H9 (cell line): ENCODE data around the gene RPL26. TPM values are rescaled to one million over a fixed set of nuclear protein-coding genes. Genes with fewer than 3 reads are reported as not detected.

ENCODE experiments used
- DNase-seq: peaks from one replicate; pipeline ENCODE4 v3.0.0-alpha.2; 2017
- H2AFZ ChIP-seq: one replicate; pipeline ENCODE4 v1.6.1; 2013; ENCODE audit warnings: mild to moderate bottlenecking, low read length, control low read depth, moderate library complexity
- H2AK5ac ChIP-seq: 2 replicates; pipeline ENCODE4 v1.6.1; 2013; ENCODE audit warnings: low read length, control low read depth, mixed read lengths; ENCODE audit not compliant: insufficient read length
- H2BK120ac ChIP-seq: one replicate; pipeline ENCODE4 v1.6.1; 2013; ENCODE audit warnings: low read depth, mild to moderate bottlenecking, low read length, control low read depth, inconsistent platforms; ENCODE audit not compliant: poor library complexity, severe bottlenecking
- H2BK12ac ChIP-seq: 2 replicates; pipeline ENCODE4 v1.6.1; 2013; ENCODE audit warnings: low read length, control low read depth, mixed read lengths, low read depth; ENCODE audit not compliant: insufficient read length
- H2BK15ac ChIP-seq: 2 replicates; pipeline ENCODE4 v1.6.1; 2013; ENCODE audit warnings: low read depth, low read length, control low read depth
- H2BK20ac ChIP-seq: one replicate; pipeline ENCODE4 v1.6.1; 2013; ENCODE audit warnings: low read depth, mild to moderate bottlenecking, low read length, control low read depth, inconsistent platforms; ENCODE audit not compliant: poor library complexity, severe bottlenecking
- H2BK5ac ChIP-seq: 2 replicates; pipeline ENCODE4 v1.6.1; 2013; ENCODE audit warnings: low read length, control low read depth, mixed read lengths; ENCODE audit not compliant: insufficient read length
- H3K14ac ChIP-seq: 2 replicates; pipeline ENCODE4 v1.6.1; 2013; ENCODE audit warnings: low read length, control low read depth; ENCODE audit not compliant: insufficient read depth
- H3K18ac ChIP-seq: 2 replicates; pipeline ENCODE4 v1.6.1; 2013; ENCODE audit warnings: low read depth, mild to moderate bottlenecking, mixed read lengths, low read length, control low read depth; ENCODE audit not compliant: insufficient read length
- H3K23ac ChIP-seq: 2 replicates; pipeline ENCODE4 v1.6.1; 2013; ENCODE audit warnings: low read length, control low read depth, mixed read lengths, low read depth; ENCODE audit not compliant: insufficient read length
- H3K23me2 ChIP-seq: 2 replicates; pipeline ENCODE4 v1.6.1; 2013; ENCODE audit warnings: low read depth, mild to moderate bottlenecking, mixed read lengths, low read length, control low read depth; ENCODE audit not compliant: insufficient read length, poor library complexity, severe bottlenecking
- H3K27ac ChIP-seq: 2 replicates; pipeline ENCODE4 v1.5.1; 2013; ENCODE audit warnings: low read length, control low read depth, mixed read lengths, low read depth; ENCODE audit not compliant: insufficient read length
- H3K27me3 ChIP-seq: 2 replicates; pipeline ENCODE4 v1.6.1; 2013; ENCODE audit warnings: low read length, control low read depth, inconsistent platforms; ENCODE audit not compliant: insufficient read depth
- H3K4ac ChIP-seq: 2 replicates; pipeline ENCODE4 v1.6.1; 2013; ENCODE audit warnings: low read depth, mild to moderate bottlenecking, control low read depth, inconsistent platforms, low read length, moderate library complexity
- H3K4me1 ChIP-seq: 2 replicates; pipeline ENCODE4 v1.6.1; 2013; ENCODE audit warnings: low read length, control low read depth, inconsistent platforms; ENCODE audit not compliant: insufficient read depth
- H3K4me2 ChIP-seq: 2 replicates; pipeline ENCODE4 v1.6.1; 2013; ENCODE audit warnings: low read length, control low read depth, mixed read lengths; ENCODE audit not compliant: insufficient read length, insufficient read depth
- H3K56ac ChIP-seq: 2 replicates; pipeline ENCODE4 v1.6.1; 2013; ENCODE audit warnings: low read depth, mild to moderate bottlenecking, mixed read lengths, low read length, control low read depth; ENCODE audit not compliant: insufficient read length
- H3K79me1 ChIP-seq: 2 replicates; pipeline ENCODE4 v1.6.1; 2013; ENCODE audit warnings: low read depth, mild to moderate bottlenecking, moderate library complexity, low read length, control low read depth, inconsistent platforms; ENCODE audit not compliant: insufficient read depth, poor library complexity, severe bottlenecking
- H3K79me2 ChIP-seq: 2 replicates; pipeline ENCODE4 v1.6.1; 2013; ENCODE audit warnings: low read length, control low read depth, inconsistent platforms; ENCODE audit not compliant: insufficient read depth
- H3K9ac ChIP-seq: 2 replicates; pipeline ENCODE4 v1.6.1; 2013; ENCODE audit warnings: low read length, control low read depth, mixed read lengths; ENCODE audit not compliant: insufficient read length; ENCODE audit errors: extremely low read depth
- H3K9me3 ChIP-seq: one replicate; pipeline ENCODE4 v1.6.1; 2013; ENCODE audit warnings: low read depth, low read length, inconsistent platforms; ENCODE audit not compliant: control insufficient read depth
- H3T11ph ChIP-seq: one replicate; pipeline ENCODE4 v1.6.1; 2013; ENCODE audit warnings: mild to moderate bottlenecking, low read length, control low read depth, inconsistent platforms
- H4K20me1 ChIP-seq: one replicate; pipeline ENCODE4 v1.6.1; 2013; ENCODE audit not compliant: control insufficient read depth, insufficient read length, insufficient read depth
- H4K5ac ChIP-seq: 2 replicates; pipeline ENCODE4 v1.6.1; 2013; ENCODE audit warnings: low read depth, mild to moderate bottlenecking, mixed read lengths, low read length, control low read depth; ENCODE audit not compliant: insufficient read length
- H4K8ac ChIP-seq: replicated peaks from 2 replicates; pipeline ENCODE4 v1.6.1; 2013; ENCODE audit warnings: low read length, control low read depth, mixed read lengths, low read depth; ENCODE audit not compliant: insufficient read length
- H4K91ac ChIP-seq: 2 replicates; pipeline ENCODE4 v1.6.1; 2013; ENCODE audit warnings: low read depth, mild to moderate bottlenecking, moderate library complexity, mixed read lengths, low read length, control low read depth; ENCODE audit not compliant: insufficient read length
- H3K27ac Mint-ChIP-seq, 3 experiments: 2 replicates in 2 of 3; 3 replicates in 1 of 3; pipeline ENCODE4 v1.8.0; 2020 to 2021; ENCODE audit warnings: mixed read lengths in 3 of 3, mild to moderate bottlenecking in 1 of 3, moderate library complexity in 1 of 3
- H3K27me3 Mint-ChIP-seq: 2 replicates; pipeline ENCODE4 v1.8.0; 2021; ENCODE audit warnings: low read depth, mild to moderate bottlenecking, moderate library complexity, mixed read lengths
- H3K36me3 Mint-ChIP-seq, 3 experiments: 2 replicates in 2 of 3; 3 replicates in 1 of 3; pipeline ENCODE4 v1.8.0; 2020 to 2021; ENCODE audit warnings: low read depth in 3 of 3, mixed read lengths in 3 of 3; ENCODE audit not compliant: insufficient read depth in 1 of 3
- H3K4me1 Mint-ChIP-seq, 2 experiments: 2 replicates each; pipeline ENCODE4 v1.8.0; 2020; ENCODE audit warnings: mixed read lengths in 2 of 2
- H3K4me3 Mint-ChIP-seq, 2 experiments: 2 replicates in 1 of 2; 3 replicates in 1 of 2; pipeline ENCODE4 v1.8.0; 2020 to 2021; ENCODE audit warnings: mild to moderate bottlenecking in 2 of 2, mixed read lengths in 2 of 2, moderate library complexity in 1 of 2
- H3K9me3 Mint-ChIP-seq, 2 experiments: 2 replicates in 1 of 2; 3 replicates in 1 of 2; pipeline ENCODE4 v1.8.0; 2020; ENCODE audit warnings: mild to moderate bottlenecking in 2 of 2, mixed read lengths in 2 of 2, moderate library complexity in 1 of 2
- WGBS: extraction: QIAGEN DNeasy Blood & Tissue Kit; methylation state at CpG from one replicate; pipeline ENCODE4 v1.1.7; 2013; ENCODE audit warnings: missing lambda C conversion rate, low lambda C conversion rate, mixed read lengths; ENCODE audit not compliant: insufficient read length; ENCODE audit errors: extremely low coverage; 5-methylcytosine and 5-hydroxymethylcytosine counted together
- total RNA-seq: library from RNA; stranded (reverse); gene quantifications from 2 replicates; pipeline ENCODE4 v1.2.1, GENCODE V29; 2021
- TF ChIP-seq, protein P1 (sequence below): fragments of 200-600 bp; sonication (generic); conservative IDR thresholded peaks from 3 replicates; pipeline ENCODE4 v1.8.0; 2021; ENCODE audit warnings: antibody characterized with exemption, mild to moderate bottlenecking

The RPL26 gene
- total RNA-seq, 1 experiment from 2014 or later = 2,434 TPM

GRCh38 chr17:8333281-8333680 lies 49.7 kb downstream of the RPL26 start:
- no peak overlapping the region for H2AFZ ChIP-seq
- no peak overlapping the region for H3K9ac ChIP-seq
- TF ChIP-seq, protein P1, sequence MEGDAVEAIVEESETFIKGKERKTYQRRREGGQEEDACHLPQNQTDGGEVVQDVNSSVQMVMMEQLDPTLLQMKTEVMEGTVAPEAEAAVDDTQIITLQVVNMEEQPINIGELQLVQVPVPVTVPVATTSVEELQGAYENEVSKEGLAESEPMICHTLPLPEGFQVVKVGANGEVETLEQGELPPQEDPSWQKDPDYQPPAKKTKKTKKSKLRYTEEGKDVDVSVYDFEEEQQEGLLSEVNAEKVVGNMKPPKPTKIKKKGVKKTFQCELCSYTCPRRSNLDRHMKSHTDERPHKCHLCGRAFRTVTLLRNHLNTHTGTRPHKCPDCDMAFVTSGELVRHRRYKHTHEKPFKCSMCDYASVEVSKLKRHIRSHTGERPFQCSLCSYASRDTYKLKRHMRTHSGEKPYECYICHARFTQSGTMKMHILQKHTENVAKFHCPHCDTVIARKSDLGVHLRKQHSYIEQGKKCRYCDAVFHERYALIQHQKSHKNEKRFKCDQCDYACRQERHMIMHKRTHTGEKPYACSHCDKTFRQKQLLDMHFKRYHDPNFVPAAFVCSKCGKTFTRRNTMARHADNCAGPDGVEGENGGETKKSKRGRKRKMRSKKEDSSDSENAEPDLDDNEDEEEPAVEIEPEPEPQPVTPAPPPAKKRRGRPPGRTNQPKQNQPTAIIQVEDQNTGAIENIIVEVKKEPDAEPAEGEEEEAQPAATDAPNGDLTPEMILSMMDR = no peak
- H3K27me3 ChIP-seq = no peaks in the 10 kb centered on the region
- H3K4me1 Mint-ChIP-seq = peaks cover 10 to 11% of the 10 kb centered on the region in 2 experiments
- H2BK20ac ChIP-seq = no peak overlapping the region
- H3K79me2 ChIP-seq = no peaks in the 10 kb centered on the region
- DNase-seq = no peak
- H3K27me3 Mint-ChIP-seq = peaks cover 4% of the 10 kb centered on the region
- H2AK5ac ChIP-seq = no peak overlapping the region
- H4K20me1 ChIP-seq = no peaks in the 10 kb centered on the region
- H3K4ac ChIP-seq = no peak overlapping the region
- H4K5ac ChIP-seq = no peak overlapping the region
- H3K56ac ChIP-seq = no peak overlapping the region
- H3K27ac Mint-ChIP-seq = no peak overlapping the region
- H3K14ac ChIP-seq = no peak overlapping the region
- no peak overlapping the region for H3T11ph ChIP-seq
- no peak overlapping the region for H3K4me2 ChIP-seq
- no peaks in the 10 kb centered on the region for H3K23me2 ChIP-seq
- H4K8ac ChIP-seq = no peak overlapping the region
- no peak overlapping the region for H2BK120ac ChIP-seq
- H3K9me3 ChIP-seq = no peaks in the 10 kb centered on the region
- H4K91ac ChIP-seq = no peak overlapping the region
- H3K36me3 Mint-ChIP-seq = no peaks in the 10 kb centered on the region; a peak in 1 of 7 replicates
- no peak overlapping the region for H3K23ac ChIP-seq
- H3K4me3 Mint-ChIP-seq = no peak overlapping the region
- H3K27ac ChIP-seq = no peak overlapping the region
- H3K4me1 ChIP-seq = no peaks in the 10 kb centered on the region; the same call in 1 of the 2 replicates
- H3K9me3 Mint-ChIP-seq = no peaks in the 10 kb centered on the region
- no peak overlapping the region for H2BK5ac ChIP-seq
- H3K18ac ChIP-seq = no peak overlapping the region
- no peaks in the 10 kb centered on the region for H3K79me1 ChIP-seq
- H2BK12ac ChIP-seq = no peak overlapping the region
- H2BK15ac ChIP-seq = no peak overlapping the region
- no CpG with 5 or more reads among the region's 4 CpGs for WGBS
